Panc1 (cell line): ENCODE measurements around the gene CRTC1. TPM values are rescaled to one million over a fixed set of nuclear protein-coding genes. Genes with fewer than 3 reads are reported as not detected.
A peak's percentile ranks its signal among the peaks of the same experiment; 100 is the strongest.

Experiments
- ATAC-seq: fragments of 200-7000 bp; cut with Tn5 transposase; 2 replicates; pipeline ENCODE4 v1.9.1; 2020; ENCODE audit warnings: mild to moderate bottlenecking, moderate library complexity
- BruUV-seq: library from RNA; stranded (reverse); fragments of 400-500 nt; replicated peaks from 2 replicates; lab custom pipeline; 2021; lab: Mats Ljungman, UMichigan
- CTCF ChIA-PET: fragments of 300-600 bp; sonication (Branson Sonifier 250); formaldehyde crosslinking; loops from one replicate; lab custom pipeline; 2022; ENCODE audit warnings: antibody characterized with exemption; lab: Charles Lee
- POLR2A ChIA-PET: fragments of 300-600 bp; sonication (Branson Sonifier 250); formaldehyde crosslinking; loops from one replicate; lab custom pipeline; 2022; ENCODE audit warnings: antibody characterized with exemption; lab: Charles Lee
- DNase-seq: peaks from one replicate; pipeline ENCODE4 v3.0.0-alpha.2; 2010; ENCODE audit warnings: low read depth, low spot score
- H3K27ac ChIP-seq: 2 replicates; pipeline ENCODE4 v1.5.1; 2011; ENCODE audit warnings: mild to moderate bottlenecking, low read length, inconsistent platforms
- H3K27me3 ChIP-seq: fragments of 200-500 bp; sonication (Bioruptor generic); 2 replicates; pipeline ENCODE4 v1.6.0; 2014; ENCODE audit warnings: low read length, inconsistent platforms; ENCODE audit not compliant: control insufficient read depth, insufficient read depth
- H3K36me3 ChIP-seq: fragments of 200-500 bp; sonication (Bioruptor generic); 2 replicates; pipeline ENCODE4 v1.5.1; 2014; ENCODE audit warnings: inconsistent platforms, mild to moderate bottlenecking, low read length, moderate library complexity; ENCODE audit not compliant: control insufficient read depth, insufficient read depth
- H3K4me1 ChIP-seq: 2 replicates; pipeline ENCODE4 v1.5.1; 2011; ENCODE audit warnings: inconsistent platforms, mild to moderate bottlenecking, low read length, moderate library complexity; ENCODE audit not compliant: control insufficient read depth, insufficient read depth
- H3K4me3 ChIP-seq, 2 experiments: 2 replicates each; pipeline ENCODE4 v1.5.1; 2011 to 2012; ENCODE audit warnings: low read depth in 2 of 2, low read length in 2 of 2, mild to moderate bottlenecking in 2 of 2, inconsistent platforms in 1 of 2, moderate library complexity in 1 of 2
- H3K9me3 ChIP-seq: fragments of 200-500 bp; sonication (Bioruptor generic); 2 replicates; pipeline ENCODE4 v1.5.1; 2014; ENCODE audit warnings: low read depth, mild to moderate bottlenecking, inconsistent platforms, low read length, moderate library complexity; ENCODE audit not compliant: control insufficient read depth, insufficient read depth
- CTCF ChIP-seq: fragments of 450-650 bp; IDR thresholded peaks from 2 replicates; pipeline ENCODE4 v1.5.1; 2017; ENCODE audit warnings: mild to moderate bottlenecking
- POLR2AphosphoS5 ChIP-seq: IDR thresholded peaks from 2 replicates; pipeline ENCODE4 v1.6.1; 2012; ENCODE audit warnings: mild to moderate bottlenecking, low read depth, low read length, moderate library complexity
- REST ChIP-seq, 2 experiments: IDR thresholded peaks; 2 replicates each; pipeline ENCODE4 v1.6.1; 2011 to 2012; ENCODE audit warnings: low read depth in 2 of 2, control low read depth in 1 of 2, low read length in 1 of 2, mild to moderate bottlenecking in 1 of 2, moderate library complexity in 1 of 2; ENCODE audit not compliant: insufficient read depth in 1 of 2
- SIN3A ChIP-seq: IDR thresholded peaks from 2 replicates; pipeline ENCODE4 v1.6.1; 2012; ENCODE audit warnings: low read depth, mild to moderate bottlenecking, low read length, moderate library complexity, borderline replicate concordance; ENCODE audit not compliant: insufficient read depth
- TCF7L2 ChIP-seq: IDR thresholded peaks from 2 replicates; pipeline ENCODE4 v1.6.1; 2011; ENCODE audit warnings: mild to moderate bottlenecking, low read depth, low read length, inconsistent platforms
- in situ Hi-C: cut with HindIII; loops from 2 replicates; pipeline ENCODE4 v1.10.0; 2016; ENCODE audit warnings: low sequenced_read_pairs, low pct_unique_long_range_greater_than_20kb
- intact Hi-C: fragments of 100-400 bp; cut with micrococcal nuclease; formaldehyde crosslinking; loops from one replicate; pipeline ENCODE4 v1.10.0; 2022; ENCODE audit not compliant: unreplicated experiment
- total RNA-seq: library from RNA; stranded (reverse); gene quantifications from one replicate; pipeline ENCODE4 v1.2.1, GENCODE V29; 2021; ENCODE audit not compliant: unreplicated experiment

The CRTC1 gene
- total RNA-seq, 1 experiment from 2014 or later = 18.2 TPM

GRCh38 chr19:18671303-18672043 is 12.0 kb upstream of the CRTC1 start:
- H3K27me3 ChIP-seq = no peaks in the 10 kb centered on the region
- no peak overlapping the region for H3K4me3 ChIP-seq
- DNase-seq (no peak), ATAC-seq (no peak)
- intact Hi-C loops (loop anchor here (10.0 kb wide), 1 partner anchor 77 kb away; no protein-coding TSS in a partner anchor), in situ Hi-C loops (no loop called here)
- no peaks in the 10 kb centered on the region for H3K4me1 ChIP-seq
- ChIA-PET POLR2A (no interaction called here), CTCF (interaction anchor here (0.6 kb wide), 1 partner anchor 78 kb away, joined by 4 read pairs; no protein-coding TSS in a partner anchor)
- no peaks in the 10 kb centered on the region for H3K36me3 ChIP-seq
- TF ChIP-seq TCF7L2 (no peak), SIN3A (no peak), REST (IDR thresholded peaks at IDR 0.05; ENCODE audit: insufficient read depth in 1 of 2, low read depth in 2 of 2, low read length in 1 of 2) (no peak), CTCF (no peak), POLR2AphosphoS5 (no peak)
- BruUV-seq = no TSS peak
- no peak overlapping the region for H3K27ac ChIP-seq
- no peaks in the 10 kb centered on the region for H3K9me3 ChIP-seq

GRCh38 chr19:18672044-18672451 is 11.4 kb upstream of the CRTC1 start:
- no peaks in the 10 kb centered on the region for H3K36me3 ChIP-seq
- DNase-seq (no peak), ATAC-seq (peak; percentile 27; the same call in 1 of the 2 replicates)
- no peaks in the 10 kb centered on the region for H3K9me3 ChIP-seq
- no TSS peak for BruUV-seq
- TF ChIP-seq REST (IDR thresholded peaks at IDR 0.05; ENCODE audit: insufficient read depth in 1 of 2, low read depth in 2 of 2, low read length in 1 of 2) (no peak), CTCF (no peak), TCF7L2 (no peak), SIN3A (no peak), POLR2AphosphoS5 (no peak)
- H3K4me3 ChIP-seq = no peak overlapping the region
- H3K27ac ChIP-seq = no peak overlapping the region
- no peaks in the 10 kb centered on the region for H3K27me3 ChIP-seq
- ChIA-PET CTCF (interaction anchor here (0.6 kb wide), 1 partner anchor 78 kb away, joined by 4 read pairs; no protein-coding TSS in a partner anchor), POLR2A (no interaction called here)
- in situ Hi-C loops = no loop called here
- no peaks in the 10 kb centered on the region for H3K4me1 ChIP-seq
- intact Hi-C loops = loop anchor here (10.0 kb wide), 1 partner anchor 77 kb away; no protein-coding TSS in a partner anchor
